Thymus (tissue), 11 donors: ENCODE results near the gene ABHD15. TPM values are rescaled to one million over a fixed set of nuclear protein-coding genes. Genes with fewer than 3 reads are reported as not detected.
"Not testable (repeated sequence)": the region's sequence is repeated elsewhere in the genome, so short reads cannot be mapped to it uniquely, and the experiment has no call there.

Experiments used
- DNase-seq, 9 donors: peaks; one replicate each; pipeline ENCODE4 v3.0.0-alpha.2; 2013; ENCODE audit warnings: low spot score in 9 of 9, low read depth in 6 of 9, missing footprints in 1 of 9
- H3K27ac ChIP-seq, 2 donors: one replicate each; pipeline ENCODE4 v1.5.1; 2013; ENCODE audit warnings: control low read depth in 1 of 2, low read depth in 1 of 2, low read length in 1 of 2, mild to moderate bottlenecking in 1 of 2, moderate library complexity in 1 of 2
- H3K27me3 ChIP-seq, 2 donors: one replicate each; pipeline ENCODE4 v1.5.1; 2013; ENCODE audit warnings: low read length in 1 of 2; ENCODE audit not compliant: control insufficient read depth in 2 of 2, insufficient read depth in 1 of 2
- H3K36me3 ChIP-seq, 2 donors: one replicate each; pipeline ENCODE4 v1.5.1; 2013; ENCODE audit warnings: low read length in 1 of 2, mild to moderate bottlenecking in 1 of 2, moderate library complexity in 1 of 2; ENCODE audit not compliant: control insufficient read depth in 2 of 2, insufficient read depth in 2 of 2
- H3K4me1 ChIP-seq, 2 donors: one replicate each; pipeline ENCODE4 v1.5.1; 2013; ENCODE audit warnings: low read length in 2 of 2; ENCODE audit not compliant: control insufficient read depth in 2 of 2, insufficient read depth in 2 of 2
- H3K4me3 ChIP-seq, 2 donors: one replicate each; pipeline ENCODE4 v1.5.1; 2013; ENCODE audit warnings: low read length in 2 of 2, control low read depth in 1 of 2, mild to moderate bottlenecking in 1 of 2
- H3K9me3 ChIP-seq, 2 donors: one replicate each; pipeline ENCODE4 v1.5.1; 2013; ENCODE audit warnings: low read length in 1 of 2, mild to moderate bottlenecking in 1 of 2; ENCODE audit not compliant: control insufficient read depth in 2 of 2, insufficient read depth in 1 of 2
- WGBS: extraction: QIAGEN DNeasy Blood & Tissue Kit; methylation state at CpG from one replicate; pipeline ENCODE4 v1.1.7; 2013; 5-methylcytosine and 5-hydroxymethylcytosine counted together
- polyA plus RNA-seq: library from polyadenylated mRNA; stranded (reverse); fragments of 200-250 nt; gene quantifications from one replicate; pipeline ENCODE4 v1.2.3, GENCODE V29; 2013
- total RNA-seq: library from RNA; stranded (reverse); fragments of 120-200 nt; gene quantifications from one replicate; pipeline ENCODE4 v1.2.4, GENCODE V29; 2013
- donor health status: healthy.

ABHD15 gene
- total and polyA plus RNA-seq, 2 donors, result 3.4 to 7.8 TPM

GRCh38 chr17:29567304-29567553 is 392 bp upstream of the ABHD15 start:
- Histone ChIP-seq H3K9me3 (peaks cover 0 to under 1% of the 10 kb centered on the region in 2 donors), H3K4me3 (peak overlapping the region; percentile 55 to 74), H3K4me1 (peaks cover 18 to 44% of the 10 kb centered on the region in 2 donors), H3K27ac (peak overlapping the region; percentile 74 to 90), H3K36me3 (peaks cover 2 to 11% of the 10 kb centered on the region in 2 donors), H3K27me3 (peaks cover 12 to 40% of the 10 kb centered on the region in 2 donors)
- under 1% methylated on average over 27 of the region's 27 CpGs for WGBS
- peak in 1 of 9 donors; percentile 51 for DNase-seq

GRCh38 chr17:29565643-29566472 is 979 bp downstream of the ABHD15 start:
- Histone ChIP-seq H3K4me1 (peaks cover 18 to 48% of the 10 kb centered on the region in 2 donors), H3K36me3 (peaks cover 0 to 11% of the 10 kb centered on the region in 2 donors), H3K9me3 (peaks cover 0 to 3% of the 10 kb centered on the region in 2 donors), H3K4me3 (peak overlapping the region; percentile 44 to 74), H3K27me3 (peaks cover 12 to 42% of the 10 kb centered on the region in 2 donors), H3K27ac (peak overlapping the region in 1 of 2 donors; percentile 36)
- 13% methylated on average over 55 of the region's 55 CpGs for WGBS
- DNase-seq, result peak in 1 of 9 donors; percentile 50

DNA sequence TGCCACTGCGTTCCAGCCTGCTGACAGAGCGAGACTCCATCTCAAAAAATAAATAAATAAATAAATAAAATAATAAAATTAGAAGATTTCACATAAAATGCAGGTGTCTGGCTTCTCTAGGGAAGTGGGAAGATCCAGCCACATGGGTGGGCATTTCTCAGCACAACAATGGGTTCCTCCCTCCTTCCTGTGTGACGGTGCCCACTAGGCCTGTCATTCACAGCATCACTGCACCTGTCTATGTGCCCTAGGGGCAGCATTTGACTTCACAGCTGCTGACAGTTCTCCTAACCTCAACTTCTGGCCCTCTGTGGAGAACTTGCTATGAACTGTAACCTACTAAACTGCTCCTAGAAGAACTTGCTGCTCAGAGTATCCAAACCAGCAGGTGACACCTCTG is 3.0 kb downstream of the ABHD15 start:
- H3K4me3 ChIP-seq, result no peak overlapping the region
- H3K27me3 ChIP-seq, result peaks cover 12 to 42% of the 10 kb centered on the region in 2 donors
- H3K4me1 ChIP-seq, result peaks cover 14 to 39% of the 10 kb centered on the region in 2 donors
- H3K9me3 ChIP-seq, result peaks cover 0 to 3% of the 10 kb centered on the region in 2 donors
- H3K36me3 ChIP-seq, result peaks cover 0 to 11% of the 10 kb centered on the region in 2 donors
- no peak overlapping the region for H3K27ac ChIP-seq
- DNase-seq, result peak in 2 of 9 donors; percentile 30 to 65
- WGBS, result 70% methylated on average over 3 of the region's 3 CpGs

DNA sequence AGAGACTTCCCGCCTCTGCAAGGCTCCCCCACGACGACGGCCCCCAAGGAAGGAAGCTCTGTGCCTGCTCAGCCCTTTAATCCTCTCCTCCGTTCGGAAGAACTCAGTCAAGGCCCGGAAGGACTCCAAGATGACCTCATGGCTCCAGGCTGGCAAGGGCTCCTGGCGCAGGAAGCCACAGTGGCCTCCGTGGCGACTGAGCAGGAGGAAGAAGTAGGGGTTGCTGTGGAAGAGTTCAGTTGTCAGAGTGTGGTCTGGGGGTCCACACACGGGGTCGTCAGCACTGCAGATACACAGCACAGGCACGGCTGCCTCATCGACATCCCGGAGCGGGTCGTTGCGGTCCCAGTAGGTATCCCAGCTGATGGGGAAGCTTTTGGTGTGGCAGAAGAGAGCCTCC is 4.2 kb downstream of the ABHD15 start:
- 89% methylated on average over 18 of the region's 18 CpGs for WGBS
- no peak for DNase-seq
- peaks cover 12 to 38% of the 10 kb centered on the region in 2 donors for H3K27me3 ChIP-seq
- H3K27ac ChIP-seq, result no peak overlapping the region
- H3K4me3 ChIP-seq, result no peak overlapping the region
- H3K36me3 ChIP-seq, result peaks cover 0 to 11% of the 10 kb centered on the region in 2 donors
- H3K4me1 ChIP-seq, result peaks cover 14 to 33% of the 10 kb centered on the region in 2 donors
- H3K9me3 ChIP-seq, result peaks cover 0 to 3% of the 10 kb centered on the region in 2 donors

GRCh38 chr17:29561554-29562517 is 5.0 kb downstream of the ABHD15 start:
- no peak overlapping the region for H3K4me3 ChIP-seq
- DNase-seq, result peak in 1 of 9 donors; percentile 24
- no peak overlapping the region for H3K27ac ChIP-seq
- WGBS, result 71% methylated on average over 17 of the region's 17 CpGs
- peaks cover 0 to 11% of the 10 kb centered on the region in 2 donors for H3K36me3 ChIP-seq
- peaks cover 10 to 30% of the 10 kb centered on the region in 2 donors for H3K4me1 ChIP-seq
- peaks cover 0 to 3% of the 10 kb centered on the region in 2 donors for H3K9me3 ChIP-seq
- peaks cover 12 to 31% of the 10 kb centered on the region in 2 donors for H3K27me3 ChIP-seq

DNA sequence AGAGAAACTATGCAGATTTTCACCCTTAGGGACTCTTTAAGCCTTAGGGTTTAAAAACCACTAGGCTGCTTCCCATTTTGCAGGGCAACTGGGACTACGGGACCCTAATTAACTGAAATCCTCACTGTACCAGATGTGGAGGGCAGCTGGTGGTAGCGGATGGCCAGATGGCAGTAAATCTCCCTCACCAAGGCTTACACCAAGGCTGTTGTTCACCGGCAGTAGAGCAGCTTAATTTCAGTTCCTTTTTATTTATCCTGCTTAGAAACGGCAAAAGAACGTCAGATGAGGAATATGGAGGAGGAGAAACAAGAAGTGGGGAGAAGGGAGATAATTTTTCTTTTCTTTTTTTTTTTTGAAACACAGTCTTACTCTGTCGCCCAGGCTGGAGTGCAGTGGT is 6.5 kb downstream of the ABHD15 start:
- 49% methylated on average over 6 of the region's 6 CpGs for WGBS

GRCh38 chr17:29559640-29560039 is 7.2 kb downstream of the ABHD15 start:
- no peak for DNase-seq
- peaks cover 0 to 9% of the 10 kb centered on the region in 2 donors for H3K27me3 ChIP-seq
- no peak overlapping the region for H3K27ac ChIP-seq
- peaks cover 0 to 3% of the 10 kb centered on the region in 2 donors for H3K9me3 ChIP-seq
- H3K4me1 ChIP-seq, result peaks cover 0 to 17% of the 10 kb centered on the region in 2 donors
- WGBS, result 94% methylated on average over 2 of the region's 2 CpGs
- H3K36me3 ChIP-seq, result peaks cover 0 to 11% of the 10 kb centered on the region in 2 donors
- no peak overlapping the region for H3K4me3 ChIP-seq

More for the DNA sequence above, 6.5 kb downstream of the ABHD15 start:
- H3K36me3 ChIP-seq, result peaks cover 0 to 11% of the 10 kb centered on the region in 2 donors
- peaks cover 0 to 3% of the 10 kb centered on the region in 2 donors for H3K9me3 ChIP-seq
- H3K4me3 ChIP-seq, result no peak overlapping the region
- H3K27me3 ChIP-seq, result peaks cover 0 to 16% of the 10 kb centered on the region in 2 donors
- DNase-seq, result no peak
- H3K4me1 ChIP-seq, result peaks cover 0 to 18% of the 10 kb centered on the region in 2 donors
- H3K27ac ChIP-seq, result no peak overlapping the region

- DNase-seq, H3K4me3 ChIP-seq, H3K4me1 ChIP-seq, H3K27me3 ChIP-seq, H3K27ac ChIP-seq, H3K9me3 ChIP-seq: not testable (repeated sequence)
- WGBS, result 99% methylated on average over 5 of the region's 5 CpGs
- peaks cover 0 to 11% of the 10 kb centered on the region in 2 donors for H3K36me3 ChIP-seq
Observed at GRCh38 chr17:29558139-29558538, 8.7 kb downstream of the ABHD15 start.
